Activated CD8-positive, alpha-beta T cell treated with anti-CD3 and anti-CD28 coated beads for 36 hours (primary cell): Measurements from ENCODE around the gene PTGR3. TPM values are rescaled to one million over a fixed set of nuclear protein-coding genes. Genes with fewer than 3 reads are reported as not detected.

Experiments used
- ATAC-seq: fragments of 200-7000 bp; cut with Tn5 transposase; one replicate; pipeline ENCODE4 v1.10.0; 2021; ENCODE audit warnings: mild to moderate bottlenecking, moderate library complexity
- CTCF ChIA-PET: fragments of 350-600 bp; sonication (Branson Sonifier 250); formaldehyde crosslinking; loops from one replicate; lab custom pipeline; 2021; ENCODE audit warnings: antibody characterized with exemption; lab: Charles Lee
- POLR2A ChIA-PET: fragments of 350-600 bp; sonication (Branson Sonifier 250); formaldehyde crosslinking; loops from one replicate; lab custom pipeline; 2021; ENCODE audit warnings: antibody characterized with exemption; lab: Charles Lee
- DNase-seq: peaks from one replicate; pipeline ENCODE4 v3.0.0-alpha.2; 2020
- H3K27ac Mint-ChIP-seq: one replicate; pipeline ENCODE4 v1.8.0; 2021; ENCODE audit warnings: mild to moderate bottlenecking, mixed read lengths
- H3K27me3 Mint-ChIP-seq: one replicate; pipeline ENCODE4 v1.8.0; 2021; ENCODE audit warnings: mixed read lengths
- H3K36me3 Mint-ChIP-seq: one replicate; pipeline ENCODE4 v1.8.0; 2021; ENCODE audit warnings: low read depth, mixed read lengths
- H3K4me1 Mint-ChIP-seq: one replicate; pipeline ENCODE4 v1.8.0; 2021; ENCODE audit warnings: low read depth, mixed read lengths
- H3K4me3 Mint-ChIP-seq: one replicate; pipeline ENCODE4 v1.8.0; 2021; ENCODE audit warnings: mild to moderate bottlenecking, moderate library complexity, mixed read lengths
- H3K9me3 Mint-ChIP-seq: one replicate; pipeline ENCODE4 v1.8.0; 2021; ENCODE audit warnings: mixed read lengths
- intact Hi-C: fragments of 100-400 bp; cut with micrococcal nuclease; formaldehyde crosslinking; loops from one replicate; pipeline ENCODE4 v1.10.0; 2022
- total RNA-seq, 2 experiments: library from RNA; stranded (reverse); gene quantifications; one replicate each; pipeline ENCODE4 v1.2.3, GENCODE V29; 2021
- TF ChIP-seq, protein P1 (sequence below): fragments of 200-600 bp; IDR thresholded peaks from one replicate; pipeline ENCODE4 v1.8.0; 2022; ENCODE audit warnings: antibody characterized with exemption, mild to moderate bottlenecking

The PTGR3 gene
- total RNA-seq, 2 experiments from 2014 or later = 20.0 to 21.1 TPM

GRCh38 chr18:75179819-75180600, 28.9 kb downstream of the PTGR3 start:
- H3K27ac Mint-ChIP-seq = no peak overlapping the region
- TF ChIP-seq, protein P1, sequence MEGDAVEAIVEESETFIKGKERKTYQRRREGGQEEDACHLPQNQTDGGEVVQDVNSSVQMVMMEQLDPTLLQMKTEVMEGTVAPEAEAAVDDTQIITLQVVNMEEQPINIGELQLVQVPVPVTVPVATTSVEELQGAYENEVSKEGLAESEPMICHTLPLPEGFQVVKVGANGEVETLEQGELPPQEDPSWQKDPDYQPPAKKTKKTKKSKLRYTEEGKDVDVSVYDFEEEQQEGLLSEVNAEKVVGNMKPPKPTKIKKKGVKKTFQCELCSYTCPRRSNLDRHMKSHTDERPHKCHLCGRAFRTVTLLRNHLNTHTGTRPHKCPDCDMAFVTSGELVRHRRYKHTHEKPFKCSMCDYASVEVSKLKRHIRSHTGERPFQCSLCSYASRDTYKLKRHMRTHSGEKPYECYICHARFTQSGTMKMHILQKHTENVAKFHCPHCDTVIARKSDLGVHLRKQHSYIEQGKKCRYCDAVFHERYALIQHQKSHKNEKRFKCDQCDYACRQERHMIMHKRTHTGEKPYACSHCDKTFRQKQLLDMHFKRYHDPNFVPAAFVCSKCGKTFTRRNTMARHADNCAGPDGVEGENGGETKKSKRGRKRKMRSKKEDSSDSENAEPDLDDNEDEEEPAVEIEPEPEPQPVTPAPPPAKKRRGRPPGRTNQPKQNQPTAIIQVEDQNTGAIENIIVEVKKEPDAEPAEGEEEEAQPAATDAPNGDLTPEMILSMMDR = no peak
- H3K9me3 Mint-ChIP-seq = no peaks in the 10 kb centered on the region
- ATAC-seq (no peak), DNase-seq (no peak)
- CTCF ChIA-PET = no interaction called here
- H3K27me3 Mint-ChIP-seq = peaks cover 2% of the 10 kb centered on the region
- no peaks in the 10 kb centered on the region for H3K36me3 Mint-ChIP-seq
- POLR2A ChIA-PET = no interaction called here
- no peak overlapping the region for H3K4me3 Mint-ChIP-seq
- H3K4me1 Mint-ChIP-seq = no peaks in the 10 kb centered on the region
- intact Hi-C loops = no loop called here

- CTCF ChIA-PET = no interaction called here
- intact Hi-C loops = no loop called here
- DNase-seq = no peak
Measured at GRCh38 chr18:75178376-75178775, 30.6 kb downstream of the PTGR3 start.

GRCh38 chr18:75176849-75177248, 32.1 kb downstream of the PTGR3 start:
- peak; percentile 24 for ATAC-seq
- intact Hi-C loops = no loop called here
- no peaks in the 10 kb centered on the region for H3K36me3 Mint-ChIP-seq
- ChIA-PET POLR2A (no interaction called here), CTCF (no interaction called here)
- DNase-seq = no peak
- peaks cover 6% of the 10 kb centered on the region for H3K4me1 Mint-ChIP-seq
- H3K27me3 Mint-ChIP-seq = no peaks in the 10 kb centered on the region
- H3K9me3 Mint-ChIP-seq = no peaks in the 10 kb centered on the region
- no peak overlapping the region for H3K4me3 Mint-ChIP-seq
- H3K27ac Mint-ChIP-seq = no peak overlapping the region
- TF ChIP-seq, protein P1 = no peak

More at GRCh38 chr18:75178376-75178775, 30.6 kb downstream of the PTGR3 start:
- H3K4me3 Mint-ChIP-seq = no peak overlapping the region
- POLR2A ChIA-PET = no interaction called here
- H3K4me1 Mint-ChIP-seq = peaks cover 6% of the 10 kb centered on the region
- H3K27ac Mint-ChIP-seq = no peak overlapping the region
- no peaks in the 10 kb centered on the region for H3K36me3 Mint-ChIP-seq
- no peak for ATAC-seq
- TF ChIP-seq, protein P1 = no peak
- peaks cover 2% of the 10 kb centered on the region for H3K27me3 Mint-ChIP-seq
- H3K9me3 Mint-ChIP-seq = no peaks in the 10 kb centered on the region

- ChIA-PET POLR2A (no interaction called here), CTCF (no interaction called here)
- H3K27me3 Mint-ChIP-seq = no peaks in the 10 kb centered on the region
- ATAC-seq (no peak), DNase-seq (no peak)
- no peak overlapping the region for H3K27ac Mint-ChIP-seq
- no peaks in the 10 kb centered on the region for H3K36me3 Mint-ChIP-seq
- peaks cover 6% of the 10 kb centered on the region for H3K4me1 Mint-ChIP-seq
- no peaks in the 10 kb centered on the region for H3K9me3 Mint-ChIP-seq
- TF ChIP-seq, protein P1 = no peak
- intact Hi-C loops = no loop called here
- H3K4me3 Mint-ChIP-seq = no peak overlapping the region
Measured at GRCh38 chr18:75173738-75174137, 35.2 kb downstream of the PTGR3 start.

DNA sequence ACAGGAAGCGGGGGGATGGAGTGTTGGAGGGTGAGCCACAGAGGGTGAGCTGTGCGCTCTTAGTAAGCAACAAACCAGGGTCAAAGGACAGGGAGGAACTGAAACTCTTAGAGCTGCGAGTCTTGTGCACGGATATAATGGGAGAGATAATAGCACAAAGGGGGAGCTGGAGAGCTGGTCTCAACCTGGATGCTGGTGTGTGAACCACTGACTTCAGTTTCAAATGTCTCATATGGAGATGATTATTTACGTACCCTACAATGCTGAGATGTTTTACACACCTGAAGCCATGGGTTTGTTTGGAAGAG, 35.9 kb downstream of the PTGR3 start:
- H3K27ac Mint-ChIP-seq = no peak overlapping the region
- H3K27me3 Mint-ChIP-seq = no peaks in the 10 kb centered on the region
- intact Hi-C loops = no loop called here
- CTCF ChIA-PET = no interaction called here
- POLR2A ChIA-PET = interaction anchor here (0.6 kb wide), 1 partner anchor 133 kb away, joined by 3 read pairs; no protein-coding TSS in a partner anchor
- TF ChIP-seq, protein P1 = no peak
- ATAC-seq (no peak), DNase-seq (no peak)
- no peaks in the 10 kb centered on the region for H3K9me3 Mint-ChIP-seq
- no peaks in the 10 kb centered on the region for H3K36me3 Mint-ChIP-seq
- no peak overlapping the region for H3K4me3 Mint-ChIP-seq
- peaks cover 6% of the 10 kb centered on the region for H3K4me1 Mint-ChIP-seq
